NCI-H1417 treated with DMSO at 0.1 percent for 48 hours (cell line): Measurements from ENCODE around the gene MAGEE1.

ENCODE experiments used
- DNase-seq: peaks from one replicate; lab custom pipeline; 2025; lab: John Stamatoyannopoulos, UW

The MAGEE1 gene

GRCh38 chrX:76427560-76428242 is at the start of gene MAGEE1:
Gene MAGEE1 (plus strand): TSS chrX:76427710. CDS start chrX:76427931, 221 bp downstream.
- peak; percentile 39 for DNase-seq

DNA sequence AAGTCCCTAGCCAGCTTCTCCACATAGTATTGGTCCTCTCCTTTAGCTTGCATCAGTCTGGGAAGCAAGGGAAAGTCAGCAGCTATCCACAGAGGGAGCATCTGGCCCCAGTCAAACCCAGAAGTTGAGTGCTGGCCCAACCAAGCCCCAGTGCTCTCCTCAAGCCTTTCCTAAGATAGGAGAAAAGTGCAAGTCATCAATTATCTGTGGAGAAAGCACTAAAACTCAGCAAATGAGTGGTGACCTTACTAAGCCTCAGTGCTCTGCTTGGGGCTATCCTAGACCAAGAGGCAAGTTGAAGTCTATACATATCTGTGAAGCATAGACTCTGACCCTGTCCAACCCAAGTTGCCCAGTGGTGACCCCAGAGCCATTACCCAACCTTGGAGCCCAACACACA is 28.5 kb upstream of the MAGEE1 start:
- DNase-seq: no peak

DNA sequence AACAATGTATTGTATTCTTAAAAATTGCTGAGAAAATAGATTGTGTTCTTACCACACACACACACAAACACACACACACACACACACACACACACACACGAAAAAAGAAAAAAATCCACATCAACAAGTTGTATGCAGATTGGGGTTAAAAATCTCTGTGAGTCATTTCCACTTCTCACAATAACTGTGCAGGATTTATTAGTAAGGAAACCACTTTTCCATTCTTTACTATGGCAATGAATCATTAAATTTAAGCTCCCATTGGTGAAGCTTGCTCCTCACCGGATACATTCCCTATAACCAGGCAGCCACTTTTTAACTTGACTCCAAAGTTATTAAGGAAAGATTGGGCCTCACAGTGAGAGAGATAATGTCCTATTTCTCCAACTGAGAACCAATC is 19.7 kb upstream of the MAGEE1 start:
- DNase-seq: no peak

DNA sequence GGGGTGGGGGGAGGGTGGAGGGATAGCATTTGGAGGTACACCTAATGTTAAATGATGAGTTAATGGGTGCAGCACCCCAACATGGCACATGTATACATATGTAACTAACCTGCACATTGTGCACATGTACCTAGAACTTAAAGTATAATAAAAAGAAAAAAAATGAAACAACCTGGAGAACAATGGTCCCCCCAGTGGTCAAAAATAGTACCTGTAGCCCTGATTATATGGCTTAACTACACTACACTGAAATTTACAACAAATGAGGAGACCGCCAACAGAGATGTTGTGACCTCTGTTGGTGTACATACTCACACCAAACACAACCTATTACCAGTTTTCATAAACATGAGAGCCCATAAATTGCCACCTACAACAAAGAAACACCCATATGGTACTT is 7.3 kb upstream of the MAGEE1 start:
- DNase-seq: no peak

DNA sequence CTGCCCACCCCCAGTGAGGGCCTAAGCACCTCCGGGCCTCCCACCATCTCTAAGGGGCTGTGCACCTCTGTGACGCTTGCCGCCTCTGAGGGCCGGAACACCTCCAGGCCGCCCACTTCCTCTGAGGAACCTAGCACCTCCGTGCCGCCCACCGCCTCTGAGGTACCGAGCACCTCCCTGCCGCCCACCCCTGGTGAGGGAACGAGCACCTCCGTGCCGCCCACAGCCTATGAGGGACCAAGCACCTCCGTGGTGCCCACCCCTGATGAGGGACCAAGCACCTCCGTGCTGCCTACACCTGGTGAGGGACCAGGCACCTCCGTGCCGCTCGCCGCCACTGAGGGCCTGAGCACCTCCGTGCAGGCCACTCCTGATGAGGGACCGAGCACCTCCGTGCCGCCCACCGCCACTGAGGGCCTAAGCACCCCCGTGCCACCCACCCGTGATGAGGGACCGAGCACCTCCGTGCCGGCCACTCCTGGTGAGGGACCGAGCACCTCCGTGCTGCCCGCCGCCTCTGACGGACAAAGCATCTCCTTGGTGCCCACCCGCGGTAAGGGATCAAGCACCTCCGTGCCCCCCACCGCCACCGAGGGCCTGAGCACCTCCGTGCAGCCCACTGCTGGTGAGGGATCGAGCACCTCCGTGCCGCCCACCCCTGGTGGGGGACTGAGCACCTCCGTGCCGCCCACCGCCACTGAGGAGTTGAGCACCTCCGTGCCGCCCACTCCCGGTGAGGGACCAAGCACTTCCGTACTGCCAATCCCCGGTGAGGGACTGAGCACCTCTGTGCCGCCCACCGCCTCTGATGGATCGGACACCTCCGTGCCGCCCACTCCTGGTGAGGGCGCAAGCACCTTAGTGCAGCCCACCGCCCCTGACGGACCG is 977 bp downstream of the MAGEE1 start:
- no peak for DNase-seq

- DNase-seq: no peak
Observed at GRCh38 chrX:76433219-76433618, 5.7 kb downstream of the MAGEE1 start.

GRCh38 chrX:76434103-76434741 is 6.7 kb downstream of the MAGEE1 start:
- no peak for DNase-seq

GRCh38 chrX:76439188-76439587 is 11.7 kb downstream of the MAGEE1 start:
- no peak for DNase-seq

DNA sequence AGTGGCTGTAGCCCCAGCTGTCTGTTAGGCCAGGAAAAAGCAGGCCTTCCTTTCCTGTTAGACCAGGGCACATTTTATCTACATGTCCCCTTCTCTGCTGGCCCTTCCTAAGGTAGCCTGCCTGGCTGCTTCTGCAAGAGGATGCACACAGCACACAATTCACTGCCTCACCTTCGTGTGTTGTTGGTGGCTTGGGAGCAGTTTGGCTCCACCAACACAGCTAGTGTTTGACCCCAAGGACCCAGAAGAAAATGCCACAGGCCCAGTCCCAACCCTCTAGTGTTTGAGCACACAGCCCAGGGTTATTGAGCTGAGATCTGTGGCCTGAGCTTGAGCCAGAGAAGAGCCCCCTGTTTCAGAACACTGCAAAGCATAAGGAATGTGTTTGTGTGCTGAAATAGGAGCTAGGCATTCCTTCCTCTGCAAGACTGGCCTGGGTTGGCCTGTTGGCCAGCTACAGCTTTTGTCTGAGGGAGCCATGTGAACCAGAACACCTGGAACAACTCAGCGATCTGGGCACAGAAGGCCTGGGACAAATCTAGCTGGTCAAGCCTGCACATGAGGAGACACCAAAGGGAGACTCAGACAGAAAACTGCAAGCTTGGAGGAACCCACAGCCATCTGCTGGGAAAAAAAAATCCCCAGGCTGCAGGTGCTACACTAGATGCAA is 26.4 kb downstream of the MAGEE1 start:
- no peak for DNase-seq

DNA sequence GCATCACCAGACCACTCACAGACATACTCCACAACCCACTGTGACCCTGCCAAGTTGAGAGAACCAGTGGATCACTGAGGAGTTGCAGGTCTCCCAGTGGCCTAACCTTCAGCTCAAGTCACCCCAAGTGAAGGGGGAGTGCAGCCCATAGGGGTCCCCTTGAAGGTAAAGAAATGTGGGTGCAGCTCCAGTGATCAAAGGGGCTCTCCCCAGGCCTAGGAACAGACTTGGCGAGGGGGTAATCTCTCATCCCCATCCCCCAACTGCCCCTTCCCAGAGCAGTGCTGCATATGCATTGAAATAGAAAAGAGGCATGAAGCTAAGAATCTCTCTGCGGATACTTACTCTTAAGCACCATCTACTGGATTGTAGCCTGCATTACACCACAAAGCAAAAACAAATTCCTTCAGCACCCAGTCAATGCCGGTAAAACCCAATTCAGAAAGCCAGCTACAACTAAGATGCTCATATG is 27.0 kb downstream of the MAGEE1 start:
- no peak for DNase-seq

GRCh38 chrX:76477353-76477752 is 49.8 kb downstream of the MAGEE1 start:
- DNase-seq: no peak
